KMS-11 (cell line): ENCODE results near the gene ZNF532.

Source experiments
- H2AFZ ChIP-seq: fragments of 200-600 bp; sonication (generic); 2 replicates; pipeline ENCODE4 v1.6.1; 2016; ENCODE audit warnings: antibody characterized with exemption, mixed run types, low read depth
- H3K27ac ChIP-seq: fragments of 200-600 bp; sonication (generic); 2 replicates; pipeline ENCODE4 v1.6.1; 2016; ENCODE audit warnings: mild to moderate bottlenecking, mixed run types
- H3K27me3 ChIP-seq: fragments of 200-600 bp; sonication (generic); 2 replicates; pipeline ENCODE4 v1.6.1; 2017; ENCODE audit warnings: mild to moderate bottlenecking, low read depth, mixed run types, moderate library complexity; ENCODE audit not compliant: insufficient read depth
- H3K36me3 ChIP-seq: fragments of 200-600 bp; sonication (generic); 2 replicates; pipeline ENCODE4 v1.6.1; 2017; ENCODE audit warnings: mild to moderate bottlenecking, mixed run types; ENCODE audit not compliant: insufficient read depth
- H3K4me1 ChIP-seq: fragments of 200-600 bp; sonication (generic); 2 replicates; pipeline ENCODE4 v1.6.1; 2016; ENCODE audit warnings: mild to moderate bottlenecking, low read depth, mixed run types; ENCODE audit not compliant: poor library complexity, severe bottlenecking
- H3K4me2 ChIP-seq: fragments of 200-600 bp; sonication (generic); 2 replicates; pipeline ENCODE4 v1.7.0; 2016; ENCODE audit warnings: mild to moderate bottlenecking, mixed run types
- H3K4me3 ChIP-seq: fragments of 200-600 bp; sonication (generic); IDR thresholded peaks from 2 replicates; pipeline ENCODE4 v1.6.1; 2017; ENCODE audit warnings: low read depth, low read length, mixed read lengths; ENCODE audit not compliant: insufficient read depth
- H3K79me2 ChIP-seq: fragments of 200-600 bp; sonication (generic); 2 replicates; pipeline ENCODE4 v1.6.1; 2016; ENCODE audit warnings: low read depth, mixed run types; ENCODE audit not compliant: insufficient read depth
- H3K9ac ChIP-seq: fragments of 200-600 bp; sonication (generic); 2 replicates; pipeline ENCODE4 v1.6.1; 2016; ENCODE audit warnings: mild to moderate bottlenecking, mixed run types
- H4K20me1 ChIP-seq: fragments of 200-600 bp; sonication (generic); 2 replicates; pipeline ENCODE4 v1.6.1; 2016; ENCODE audit warnings: mild to moderate bottlenecking, mixed run types; ENCODE audit not compliant: insufficient read depth
- CTCF ChIP-seq: fragments of 200-600 bp; sonication (generic); conservative IDR thresholded peaks from 2 replicates; pipeline ENCODE4 v1.6.1; 2017; ENCODE audit warnings: low read depth, mild to moderate bottlenecking, antibody characterized with exemption, low read length, moderate library complexity, mixed read lengths

Gene ZNF532

DNA sequence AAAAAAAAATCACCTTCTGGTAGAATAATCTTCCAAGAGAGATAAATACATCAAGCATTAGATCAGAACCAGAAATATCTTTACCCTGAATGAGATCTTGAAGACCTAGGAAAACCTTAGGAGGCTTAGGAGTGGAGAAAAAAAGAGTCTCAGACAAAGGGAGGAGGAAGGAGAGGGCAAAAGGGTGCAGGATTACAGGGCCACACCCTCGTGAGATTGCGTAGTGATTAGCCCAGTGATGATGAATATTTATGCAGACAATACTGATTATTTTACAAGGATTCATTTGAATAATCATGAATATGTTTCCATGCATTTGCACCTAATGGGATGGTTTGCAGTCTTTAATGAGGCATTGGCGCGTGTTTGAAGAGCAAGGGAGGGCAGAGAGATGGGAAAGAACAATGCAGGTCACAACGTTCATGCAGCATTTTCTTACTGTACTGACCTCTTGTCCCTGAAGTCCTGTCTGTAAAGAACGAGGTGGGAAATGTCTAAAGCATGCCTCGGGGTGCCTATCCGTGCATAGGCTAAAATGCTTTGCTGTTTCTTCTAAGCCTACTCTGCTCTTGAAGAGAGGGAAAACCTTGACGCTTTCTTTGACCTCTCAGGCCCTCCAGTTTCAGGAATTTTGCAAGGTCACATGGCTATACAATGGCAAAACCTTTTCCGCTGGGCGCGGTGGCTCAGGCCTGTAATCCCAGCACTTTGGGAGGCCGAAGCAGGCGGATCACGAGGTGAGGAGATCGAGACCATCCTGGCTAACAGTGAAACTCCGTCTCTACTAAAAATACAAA is 18.6 kb upstream of the ZNF532 start:
- Histone ChIP-seq H3K27ac (no peak overlapping the region), H3K9ac (no peak overlapping the region)

DNA sequence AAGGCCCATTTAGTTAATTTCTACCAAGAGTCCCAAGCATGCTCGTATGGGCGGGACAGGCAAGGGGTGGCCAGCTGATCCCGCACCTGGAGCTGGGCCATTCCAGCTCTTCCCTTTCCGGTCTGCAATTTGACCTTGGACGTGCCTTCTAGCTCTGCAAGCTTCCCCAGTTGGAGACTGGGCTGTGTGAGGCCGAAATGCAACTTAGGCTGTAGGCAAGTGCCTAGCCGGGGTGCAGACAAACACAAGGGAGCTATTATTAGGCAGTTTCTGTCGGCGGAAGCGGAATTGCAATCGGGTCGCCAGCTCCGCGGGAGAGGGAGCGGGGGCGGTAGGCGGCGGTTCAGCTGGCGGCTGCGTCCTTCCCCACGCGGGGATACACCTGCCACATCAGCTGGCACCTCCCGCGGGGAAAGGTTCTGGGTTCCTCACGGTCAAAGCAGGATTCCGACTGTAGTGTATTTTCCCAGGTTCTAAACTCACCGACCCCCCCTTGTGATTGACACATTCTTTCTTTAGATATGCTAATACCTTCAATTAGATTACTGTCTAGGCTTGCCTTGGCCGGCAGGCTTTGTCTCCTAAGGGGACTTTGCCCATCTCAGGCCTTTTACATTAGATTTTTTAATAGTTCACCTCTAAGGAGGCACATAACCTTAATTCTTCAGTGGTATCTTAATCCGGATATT is 17.1 kb upstream of the ZNF532 start:
- Histone ChIP-seq H3K4me2 (no peak overlapping the region), H2AFZ (no peak overlapping the region), H3K9ac (no peak overlapping the region), H4K20me1 (no peaks in the 10 kb centered on the region), H3K4me1 (peaks cover 26% of the 10 kb centered on the region), H3K27ac (no peak overlapping the region), H3K4me3 (no peak overlapping the region), H3K27me3 (no peaks in the 10 kb centered on the region), H3K79me2 (no peaks in the 10 kb centered on the region), H3K36me3 (no peaks in the 10 kb centered on the region)
- no peak for TF ChIP-seq CTCF

More for the DNA sequence above, 18.6 kb upstream of the ZNF532 start:
- Histone ChIP-seq H3K36me3 (no peaks in the 10 kb centered on the region), H3K4me2 (no peak overlapping the region), H4K20me1 (no peaks in the 10 kb centered on the region), H3K27me3 (no peaks in the 10 kb centered on the region), H2AFZ (no peak overlapping the region), H3K4me1 (peaks cover 32% of the 10 kb centered on the region), H3K79me2 (no peaks in the 10 kb centered on the region), H3K4me3 (no peak overlapping the region)
- no peak for TF ChIP-seq CTCF

DNA sequence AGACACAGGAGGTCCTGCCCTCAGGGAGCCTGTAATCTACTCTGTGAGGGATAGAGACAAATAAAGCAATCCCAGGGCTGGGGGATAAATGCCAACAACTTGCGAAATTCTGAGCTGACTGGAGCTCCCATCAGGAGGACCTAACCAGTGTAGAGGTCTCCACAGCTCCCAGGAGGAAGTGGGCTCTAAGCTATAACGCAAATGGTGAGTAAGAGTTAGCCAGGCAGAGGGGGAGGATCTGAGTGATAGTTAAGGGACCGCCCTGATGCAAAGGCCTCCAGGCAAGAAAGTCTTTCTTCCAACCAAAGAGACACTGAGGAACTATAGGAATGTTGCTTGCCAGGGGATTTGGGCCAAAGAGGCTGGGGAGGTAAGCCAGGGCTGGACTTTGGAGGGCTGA is 16.0 kb upstream of the ZNF532 start:
- Histone ChIP-seq H3K79me2 (no peaks in the 10 kb centered on the region), H3K4me2 (no peak overlapping the region), H3K9ac (no peak overlapping the region), H3K36me3 (no peaks in the 10 kb centered on the region), H4K20me1 (no peaks in the 10 kb centered on the region), H3K27me3 (no peaks in the 10 kb centered on the region), H3K4me3 (no peak overlapping the region), H3K4me1 (peaks cover 14% of the 10 kb centered on the region), H2AFZ (no peak overlapping the region), H3K27ac (no peak overlapping the region)
- TF ChIP-seq CTCF, result no peak

DNA sequence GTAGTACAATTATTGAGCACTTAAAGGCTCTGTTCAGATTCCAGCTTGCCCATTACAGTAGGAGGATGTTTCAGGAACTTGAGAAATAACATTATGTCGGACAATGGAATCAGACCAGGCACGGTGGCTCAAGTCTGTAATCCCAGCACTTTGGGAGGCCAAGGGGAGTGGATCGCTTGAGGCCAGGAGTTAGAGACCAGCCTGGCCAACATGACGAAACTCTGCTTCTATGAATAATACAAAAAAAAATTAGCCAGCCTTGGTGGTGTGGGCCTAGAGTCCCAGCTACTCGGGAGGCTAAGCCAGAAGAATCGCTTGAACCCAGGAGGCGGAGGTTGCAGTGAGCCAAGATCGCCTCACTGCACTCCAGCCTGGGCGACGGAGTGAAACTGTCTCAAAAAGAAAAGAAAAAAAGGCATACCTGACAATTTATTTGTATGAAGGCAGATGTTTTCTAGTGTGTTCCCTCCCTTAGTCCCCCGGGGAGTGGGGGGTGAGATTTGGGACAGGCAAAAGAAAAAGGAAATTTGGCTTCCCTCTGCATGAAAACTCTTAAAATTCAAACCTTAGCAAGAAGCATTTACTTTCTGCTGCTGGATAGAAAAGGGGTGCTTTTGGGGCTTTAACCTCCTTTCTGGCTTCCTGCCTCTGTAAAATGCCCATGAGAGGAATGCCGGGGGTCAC is 13.7 kb upstream of the ZNF532 start:
- no peaks in the 10 kb centered on the region for H3K79me2 ChIP-seq
- H3K9ac ChIP-seq, result no peak overlapping the region
- TF ChIP-seq CTCF, result no peak
- H3K4me3 ChIP-seq, result no peak overlapping the region
- H3K36me3 ChIP-seq, result no peaks in the 10 kb centered on the region
- H3K27ac ChIP-seq, result no peak overlapping the region
- H2AFZ ChIP-seq, result no peak overlapping the region
- H4K20me1 ChIP-seq, result no peaks in the 10 kb centered on the region
- no peak overlapping the region for H3K4me2 ChIP-seq
- H3K4me1 ChIP-seq, result no peaks in the 10 kb centered on the region
- H3K27me3 ChIP-seq, result no peaks in the 10 kb centered on the region
